Thyroid gland (tissue), 4 donors: ENCODE results near the gene MYO5C.

ENCODE experiments used
- CTCF ChIP-seq, 6 experiments: fragments of 200-600 bp in 3 of 6; fragments of 450-650 bp in 3 of 6; sonication (generic) in 3 of 6; IDR thresholded peaks; one replicate each; pipeline ENCODE4 v1.5.1; 2016 to 2019; ENCODE audit warnings: antibody characterized with exemption in 6 of 6, mild to moderate bottlenecking in 2 of 6, inconsistent platforms in 1 of 6, moderate library complexity in 1 of 6
- POLR2A ChIP-seq, 2 donors: fragments of 450-650 bp; IDR thresholded peaks; one replicate each; pipeline ENCODE4 v1.6.1; 2017; ENCODE audit warnings: antibody characterized with exemption in 2 of 2, mild to moderate bottlenecking in 2 of 2, moderate library complexity in 1 of 2

GRCh38 chr15:52178765-52179164 is 116.8 kb downstream of the MYO5C start:
- TF ChIP-seq CTCF (IDR thresholded peaks at IDR 0.05): no peak
- TF ChIP-seq POLR2A (IDR thresholded peaks at IDR 0.05): no peak
